GM19452 (cell line): Measurements from ENCODE around the gene RPS6KA2.

Source experiments
- ATAC-seq: cut with Tn5 transposase; IDR thresholded peaks from one replicate; pipeline ENCODE4 v1.9.1; 2021; ENCODE audit not compliant: unreplicated experiment

RPS6KA2 gene

GRCh38 chr6:166505133-166505905 lies 121.7 kb downstream of the RPS6KA2 start:
- no peak for ATAC-seq

- ATAC-seq, result no peak
Measured at GRCh38 chr6:166504100-166504499, 123.0 kb downstream of the RPS6KA2 start.

GRCh38 chr6:166503167-166503744 lies 123.8 kb downstream of the RPS6KA2 start:
- no peak for ATAC-seq

GRCh38 chr6:166502453-166502852 lies 124.6 kb downstream of the RPS6KA2 start:
- no peak for ATAC-seq

GRCh38 chr6:166501246-166501645 lies 125.8 kb downstream of the RPS6KA2 start:
- no peak for ATAC-seq

GRCh38 chr6:166500246-166500645 lies 126.8 kb downstream of the RPS6KA2 start:
- no peak for ATAC-seq

GRCh38 chr6:166499350-166500163 lies 127.5 kb downstream of the RPS6KA2 start:
- no peak for ATAC-seq

GRCh38 chr6:166498661-166499349 lies 128.2 kb downstream of the RPS6KA2 start:
- no peak for ATAC-seq

GRCh38 chr6:166498228-166498627 lies 128.8 kb downstream of the RPS6KA2 start:
- no peak for ATAC-seq

- ATAC-seq, result no peak
Measured at GRCh38 chr6:166497087-166497899, 129.8 kb downstream of the RPS6KA2 start.

- ATAC-seq, result no peak
Measured at GRCh38 chr6:166496460-166496859, 130.6 kb downstream of the RPS6KA2 start.

GRCh38 chr6:166495487-166496314 lies 131.3 kb downstream of the RPS6KA2 start:
- ATAC-seq, result no peak

GRCh38 chr6:166494757-166495486 lies 132.1 kb downstream of the RPS6KA2 start:
- no peak for ATAC-seq

- no peak for ATAC-seq
Measured at GRCh38 chr6:166494101-166494441, 133.0 kb downstream of the RPS6KA2 start.

GRCh38 chr6:166493427-166494100 lies 133.5 kb downstream of the RPS6KA2 start:
- ATAC-seq, result no peak

GRCh38 chr6:166492092-166492741 lies 134.8 kb downstream of the RPS6KA2 start:
- ATAC-seq, result no peak

GRCh38 chr6:166490671-166491500 lies 136.2 kb downstream of the RPS6KA2 start:
- no peak for ATAC-seq
